HepG2 (cell line): ENCODE data around the gene REPS2. TPM values are rescaled to one million over a fixed set of nuclear protein-coding genes. Genes with fewer than 3 reads are reported as not detected.

Source experiments
- ATAC-seq: fragments of 200-7000 bp; cut with Tn5 transposase; 3 replicates; pipeline ENCODE4 v1.9.1; 2020; ENCODE audit warnings: mild to moderate bottlenecking, moderate library complexity
- BruUV-seq: library from RNA; stranded (reverse); fragments of 400-500 nt; replicated peaks from 2 replicates; lab custom pipeline; 2021; lab: Mats Ljungman, UMichigan
- CTCF ChIA-PET: fragments of 300-600 bp; formaldehyde crosslinking; extraction: SDS; loops from one replicate; lab custom pipeline; 2021; ENCODE audit warnings: low total read pairs, inconsistent platforms, low intra/inter-chr PET ratio; lab: Yijun Ruan, JAX
- POLR2A ChIA-PET: fragments of 350-600 bp; sonication (Branson Sonifier 250); formaldehyde crosslinking; loops from one replicate; lab custom pipeline; 2020; ENCODE audit warnings: antibody characterized with exemption, inconsistent platforms; lab: Yijun Ruan, JAX
- DNase-seq: peaks from one replicate; pipeline ENCODE4 v3.0.0-alpha.2; 2015; ENCODE audit warnings: low spot score
- FAIRE-seq: peaks from 3 replicates; lab custom pipeline; 2011; peaks lifted over from hg19 to GRCh38; lab: Jason Lieb, UNC
- H2AFZ ChIP-seq: one replicate; pipeline ENCODE4 v1.6.1; 2011; ENCODE audit warnings: low read length, inconsistent platforms
- H3K27ac ChIP-seq: fragments of 300-600 bp; 3 replicates; pipeline ENCODE4 v1.8.0; 2011; ENCODE audit warnings: mixed run types, mild to moderate bottlenecking, mixed read lengths, low read length, inconsistent platforms; ENCODE audit not compliant: insufficient read depth; ENCODE audit errors: extremely low read length
- H3K27me3 ChIP-seq, 2 experiments: fragments of 200-600 bp in 1 of 2; 2 replicates in 1 of 2; 3 replicates in 1 of 2; pipeline versions ENCODE4 v1.6.0 to v1.8.0; 2011; ENCODE audit warnings: low read length in 2 of 2, mild to moderate bottlenecking in 2 of 2, moderate library complexity in 2 of 2, inconsistent platforms in 1 of 2; ENCODE audit not compliant: insufficient read depth in 2 of 2, control insufficient read depth in 1 of 2
- H3K36me3 ChIP-seq, 2 experiments: fragments of 200-600 bp in 1 of 2; replicated peaks in 1 of 2; 2 replicates in 1 of 2; 3 replicates in 1 of 2; pipeline versions ENCODE4 v1.5.1 to v1.8.0; 2011; ENCODE audit warnings: low read length in 2 of 2, inconsistent platforms in 1 of 2; ENCODE audit not compliant: insufficient read depth in 2 of 2, control insufficient read depth in 1 of 2
- H3K4me1 ChIP-seq: 2 replicates; pipeline ENCODE4 v1.5.1; 2012; ENCODE audit warnings: low read length, inconsistent platforms; ENCODE audit not compliant: insufficient read depth
- H3K4me2 ChIP-seq: 2 replicates; pipeline ENCODE4 v1.6.0; 2011; ENCODE audit warnings: low read depth, low read length, inconsistent platforms
- H3K4me3 ChIP-seq, 3 experiments: fragments of 200-600 bp in 1 of 3; sonication (generic), shearing (Covaris generic) in 1 of 3; replicated peaks in 1 of 3; 2 replicates each; pipeline ENCODE4 v1.5.1; 2011 to 2016; ENCODE audit warnings: low read length in 3 of 3, inconsistent platforms in 2 of 3, low read depth in 2 of 3, mild to moderate bottlenecking in 2 of 3, control low read depth in 1 of 3, mixed read lengths in 1 of 3; ENCODE audit not compliant: insufficient read depth in 1 of 3
- H3K79me2 ChIP-seq: one replicate; pipeline ENCODE4 v1.6.1; 2011; ENCODE audit warnings: low read length, inconsistent platforms; ENCODE audit not compliant: insufficient read depth
- H3K9ac ChIP-seq: 2 replicates; pipeline ENCODE4 v1.6.0; 2011; ENCODE audit warnings: mild to moderate bottlenecking, low read depth, low read length, inconsistent platforms; ENCODE audit not compliant: insufficient read depth
- H3K9me3 ChIP-seq: 2 replicates; pipeline ENCODE4 v1.5.1; 2012; ENCODE audit warnings: mild to moderate bottlenecking, low read length
- H4K20me1 ChIP-seq: 2 replicates; pipeline ENCODE4 v1.6.0; 2011; ENCODE audit warnings: inconsistent platforms, mild to moderate bottlenecking, low read length, moderate library complexity; ENCODE audit not compliant: insufficient read depth
- CTCF ChIP-seq: sonication (generic); formaldehyde crosslinking; IDR thresholded peaks from 2 replicates; pipeline ENCODE4 v1.5.0; 2020; ENCODE audit warnings: mild to moderate bottlenecking, missing genetic modification reagents, moderate library complexity
- KAT7 ChIP-seq: IDR thresholded peaks from 2 replicates; pipeline ENCODE4 v1.6.1; 2018; ENCODE audit warnings: borderline replicate concordance, missing compliant biosample characterization
- NCOR1 ChIP-seq: fragments of 200-600 bp; sonication (generic); IDR thresholded peaks from 2 replicates; pipeline ENCODE4 v1.7.0; 2017; ENCODE audit warnings: antibody characterized with exemption, low read length, borderline replicate concordance
- SAFB2 ChIP-seq: sonication (generic); formaldehyde crosslinking; IDR thresholded peaks from 2 replicates; pipeline ENCODE4 v1.5.1; 2020; ENCODE audit warnings: missing genetic modification reagents, low read depth, mild to moderate bottlenecking, borderline replicate concordance
- STAG1 ChIP-seq: sonication (generic); formaldehyde crosslinking; IDR thresholded peaks from 2 replicates; pipeline ENCODE4 v1.4.0; 2020; ENCODE audit warnings: missing genetic modification reagents
- TOPORS ChIP-seq: sonication (generic); formaldehyde crosslinking; IDR thresholded peaks from 2 replicates; pipeline ENCODE4 v1.8.0; 2023; ENCODE audit warnings: mild to moderate bottlenecking, missing genetic modification reagents
- ZBTB4 ChIP-seq: sonication (generic); formaldehyde crosslinking; IDR thresholded peaks from 2 replicates; pipeline ENCODE4 v1.4.0; 2020; ENCODE audit warnings: missing genetic modification reagents, mild to moderate bottlenecking, borderline replicate concordance
- ZNF362 ChIP-seq: sonication (generic); formaldehyde crosslinking; IDR thresholded peaks from 2 replicates; pipeline ENCODE4 v1.4.0; 2020; ENCODE audit warnings: missing genetic modification reagents, mild to moderate bottlenecking, borderline replicate concordance
- WGBS: methylation state at CpG from one replicate; pipeline ENCODE4 v1.1.6; 2017; ENCODE audit warnings: low lambda C conversion rate; 5-methylcytosine and 5-hydroxymethylcytosine counted together
- in situ Hi-C: cut with HindIII; loops from 2 replicates; pipeline ENCODE4 v1.10.0; 2017; ENCODE audit warnings: low pct_unique_long_range_greater_than_20kb; ENCODE audit not compliant: extremely low pct_ligation_motif_present
- intact Hi-C: fragments of 100-400 bp; cut with micrococcal nuclease; formaldehyde crosslinking; loops from one replicate; pipeline ENCODE4 v1.10.0; 2022; ENCODE audit not compliant: unreplicated experiment
- polyA plus RNA-seq, 8 experiments: library from polyadenylated mRNA; depleted of rRNA in 3 of 8; stranded (reverse) in 7 of 8; unstranded in 1 of 8; fragments of >200 nt; fragmentation: Illumina TruSeq in 4 of 8; extraction: Trizol in 4 of 8; gene quantifications; 2 replicates each; pipeline versions ENCODE4 v1.2.1 to v1.2.3, GENCODE V29; 2011 to 2016; ENCODE audit warnings: low read depth in 4 of 8, missing spikeins in 1 of 8, mixed read lengths in 1 of 8; ENCODE audit not compliant: insufficient read depth in 1 of 8
- total RNA-seq, 5 experiments: library from RNA; depleted of rRNA; stranded (reverse); fragments of >200 nt; fragmentation: Illumina TruSeq; extraction: Trizol; gene quantifications; 2 replicates each; pipeline ENCODE4 v1.2.3, GENCODE V29; 2016; ENCODE audit warnings: low read depth in 1 of 5

REPS2 gene
- total and polyA plus RNA-seq, 2 of the 13 experiments (the other 11 are each of a cell fraction or from before 2014, with no cell fraction given): 0.05 to 0.58 TPM

GRCh38 chrX:17082831-17083230 lies 136.4 kb downstream of the REPS2 start:
- peak; percentile 9 for DNase-seq
- 0% methylated on average over 7 of the region's 7 CpGs for WGBS
- intact Hi-C loops (no loop called here), in situ Hi-C loops (no loop called here)
- no peaks in the 10 kb centered on the region for H3K4me1 ChIP-seq
- no peaks in the 10 kb centered on the region for H4K20me1 ChIP-seq
- H3K4me2 ChIP-seq: no peak overlapping the region
- H3K9me3 ChIP-seq: no peaks in the 10 kb centered on the region
- no peak overlapping the region for H2AFZ ChIP-seq
- ChIA-PET CTCF (no interaction called here), POLR2A (no interaction called here)
- no peaks in the 10 kb centered on the region for H3K79me2 ChIP-seq
- peak; percentile 60 for FAIRE-seq
- ATAC-seq: peak; percentile 63
- no TSS peak for BruUV-seq
- no peaks in the 10 kb centered on the region for H3K27me3 ChIP-seq
- no peak overlapping the region for H3K9ac ChIP-seq
- peak; percentile 66; the same call in 1 of the 2 replicates for TF ChIP-seq ZNF362 (CRISPR knock-in tag)
- TF ChIP-seq CTCF (CRISPR knock-in tag): peak; percentile 25; the same call in 1 of the 2 replicates
- peak; percentile 43 for TF ChIP-seq STAG1
- TF ChIP-seq TOPORS (CRISPR knock-in tag): no peak
- no peak overlapping the region for H3K27ac ChIP-seq
- no peaks in the 10 kb centered on the region for H3K36me3 ChIP-seq
- no peak overlapping the region for H3K4me3 ChIP-seq

- Histone ChIP-seq H3K36me3 (no peaks in the 10 kb centered on the region), H4K20me1 (no peaks in the 10 kb centered on the region), H3K79me2 (no peaks in the 10 kb centered on the region), H3K9me3 (no peaks in the 10 kb centered on the region), H3K4me3 (no peak overlapping the region), H3K4me1 (no peaks in the 10 kb centered on the region), H3K9ac (no peak overlapping the region), H2AFZ (no peak overlapping the region), H3K27me3 (no peaks in the 10 kb centered on the region), H3K4me2 (no peak overlapping the region), H3K27ac (no peak overlapping the region)
- intact Hi-C loops: no loop called here
- WGBS: 0% methylated on average over 4 of the region's 4 CpGs
- DNase-seq (no peak), FAIRE-seq (no peak), ATAC-seq (no peak)
- CTCF ChIA-PET: no interaction called here
- POLR2A ChIA-PET: no interaction called here
- BruUV-seq: no TSS peak
- in situ Hi-C loops: no loop called here
- TF ChIP-seq NCOR1 (no peak), KAT7 (CRISPR knock-in tag) (no peak), SAFB2 (CRISPR knock-in tag) (no peak), ZBTB4 (CRISPR knock-in tag) (no peak)
These were observed 139.9 kb downstream of the REPS2 start for GRCh38 chrX:17086317-17086716.
